SK-N-MC (cell line): Measurements from ENCODE around the gene ZBTB20.

Experiments
- EZH2 ChIP-seq: fragments of 200-600 bp; sonication (generic); IDR thresholded peaks from one replicate; pipeline ENCODE4 v1.6.1; 2017; ENCODE audit warnings: antibody characterized with exemption
- FOXP2 ChIP-seq: optimal IDR thresholded peaks from 2 replicates; pipeline ENCODE3; 2011; ENCODE audit warnings: mild to moderate bottlenecking, moderate library complexity; ENCODE audit not compliant: insufficient read depth; ENCODE audit errors: extremely low read length, control extremely low read depth
- POLR2AphosphoS5 ChIP-seq: IDR thresholded peaks from 2 replicates; pipeline ENCODE4 v1.6.1; 2012; ENCODE audit warnings: mild to moderate bottlenecking, low read depth, low read length, borderline replicate concordance

DNA sequence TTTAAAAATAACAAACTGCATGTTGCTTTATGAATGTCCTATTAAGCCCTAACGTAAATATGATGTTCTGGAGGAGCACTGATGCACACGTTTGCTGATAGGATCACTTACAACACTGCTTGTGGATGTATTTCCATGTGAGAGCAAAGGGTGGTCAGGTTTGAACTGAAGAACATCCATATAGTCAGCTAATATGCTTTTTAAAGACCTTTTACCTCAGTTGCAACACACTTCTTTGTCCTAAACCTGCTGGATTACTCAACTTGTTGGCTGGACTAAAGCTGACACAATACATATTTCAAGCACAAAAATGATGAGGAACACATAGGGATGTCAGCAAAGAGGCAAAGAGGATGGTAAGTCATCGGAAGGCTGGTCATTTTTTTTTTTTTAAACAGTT, 666.6 kb downstream of the ZBTB20 start:
- no peak for TF ChIP-seq EZH2
- TF ChIP-seq POLR2AphosphoS5 = no peak
- no peak for TF ChIP-seq FOXP2
